Epithelial cell of prostate (primary cell): ENCODE measurements around the gene FBXO39.
"Not testable (repeated sequence)": the region's sequence is repeated elsewhere in the genome, so short reads cannot be mapped to it uniquely, and the experiment has no call there.

Experiments used
- DNase-seq: peaks from one replicate; pipeline ENCODE4 v3.0.0-alpha.2; 2011; ENCODE audit warnings: low read depth, low spot score
- H3K27ac ChIP-seq: fragments of 450-650 bp; 2 replicates; pipeline ENCODE4 v1.5.1; 2017; ENCODE audit warnings: mild to moderate bottlenecking

Gene FBXO39

DNA sequence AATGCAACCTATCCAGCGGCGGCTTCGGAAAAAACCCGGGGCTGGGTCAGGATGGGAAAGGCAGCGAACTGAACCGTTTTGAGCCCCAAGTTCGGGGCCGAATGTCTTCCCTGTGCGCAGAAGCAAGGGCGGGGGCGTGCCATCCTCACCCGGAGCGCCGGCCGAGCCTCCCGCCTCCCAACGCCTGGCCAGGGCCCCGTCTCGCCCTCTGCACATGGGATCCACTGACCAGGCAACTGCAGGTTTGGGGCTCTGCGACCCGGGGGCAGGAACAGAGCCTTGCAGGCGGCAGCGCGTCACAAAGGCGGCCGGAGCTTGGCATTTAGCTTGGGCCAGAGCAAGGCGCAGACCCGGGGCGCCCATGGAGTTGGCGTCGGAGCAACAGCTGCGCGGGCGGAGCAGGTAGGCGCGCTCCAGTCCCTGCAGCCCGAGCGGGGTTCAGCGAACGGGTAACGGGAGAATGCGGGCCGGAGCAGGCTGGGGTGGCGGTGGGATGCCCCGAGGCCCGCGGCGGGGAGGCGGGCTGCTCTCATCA lies at the start of gene FBXO39:
TSS of gene FBXO39 (plus strand) at position 345 of the 535 bp plus-strand sequence. CDS start 3,654 bp downstream, outside the sequence.
- DNase-seq = no peak
- H3K27ac ChIP-seq = no peak within 1 kb of the TSS

DNA sequence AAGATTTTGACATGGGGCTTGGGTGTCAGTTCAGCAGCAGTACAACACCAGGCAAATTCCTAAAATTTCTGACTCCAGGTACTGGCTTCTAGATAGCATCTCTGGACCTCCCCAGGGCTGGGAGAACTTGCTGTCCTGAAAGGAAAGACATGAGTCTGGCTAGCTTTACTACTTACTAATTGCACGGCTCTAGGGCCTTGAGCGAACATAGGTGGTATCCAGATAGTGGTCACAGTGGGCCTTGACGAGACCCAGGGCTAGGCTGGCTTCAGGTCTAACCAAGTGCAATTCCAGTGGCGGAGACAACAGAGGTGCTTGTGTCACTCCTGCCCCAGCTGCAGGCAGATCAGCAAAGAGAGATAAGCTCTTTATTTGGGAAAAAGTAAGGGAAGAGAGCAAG lies 46.5 kb upstream of the FBXO39 start:
- no peak for DNase-seq
- H3K27ac ChIP-seq = no peak overlapping the region

DNA sequence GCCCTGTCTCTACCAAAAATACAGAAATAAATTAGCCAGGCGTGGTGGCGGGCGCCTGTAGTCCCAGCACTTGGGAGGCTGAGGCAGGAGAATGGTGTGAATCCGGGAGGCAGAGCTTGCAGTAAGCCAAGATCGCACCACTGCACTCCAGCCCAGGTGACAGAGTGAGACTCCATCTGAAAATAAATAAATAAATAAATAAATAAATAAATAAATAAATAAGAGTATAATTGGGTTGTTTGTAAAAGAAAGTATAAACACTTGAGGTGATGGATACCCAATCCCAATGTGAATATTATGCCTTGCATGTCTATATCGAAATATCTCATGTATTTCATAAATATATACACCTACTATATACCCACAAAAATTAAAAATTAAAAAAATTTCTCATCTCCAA lies 29.4 kb upstream of the FBXO39 start:
- DNase-seq, H3K27ac ChIP-seq: not testable (repeated sequence)

DNA sequence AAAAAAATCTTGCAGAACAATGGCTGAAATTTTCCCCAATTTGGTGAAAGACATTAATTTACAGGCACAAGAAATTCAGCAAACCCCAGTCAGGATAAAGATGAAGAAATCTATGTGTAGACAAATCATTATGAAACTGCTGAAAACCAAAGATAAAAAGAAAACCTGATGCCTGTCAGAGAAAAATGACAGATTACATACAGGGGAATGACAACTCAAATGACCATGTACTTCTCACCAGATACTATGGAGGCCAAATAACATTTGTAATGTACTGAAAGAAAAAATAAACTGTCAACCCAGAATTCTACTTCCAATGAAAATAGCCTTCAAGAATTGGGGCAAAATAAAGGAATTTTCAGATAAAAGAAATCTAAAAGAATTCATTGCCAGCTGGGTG lies 27.4 kb upstream of the FBXO39 start:
- DNase-seq = no peak
- no peak overlapping the region for H3K27ac ChIP-seq

DNA sequence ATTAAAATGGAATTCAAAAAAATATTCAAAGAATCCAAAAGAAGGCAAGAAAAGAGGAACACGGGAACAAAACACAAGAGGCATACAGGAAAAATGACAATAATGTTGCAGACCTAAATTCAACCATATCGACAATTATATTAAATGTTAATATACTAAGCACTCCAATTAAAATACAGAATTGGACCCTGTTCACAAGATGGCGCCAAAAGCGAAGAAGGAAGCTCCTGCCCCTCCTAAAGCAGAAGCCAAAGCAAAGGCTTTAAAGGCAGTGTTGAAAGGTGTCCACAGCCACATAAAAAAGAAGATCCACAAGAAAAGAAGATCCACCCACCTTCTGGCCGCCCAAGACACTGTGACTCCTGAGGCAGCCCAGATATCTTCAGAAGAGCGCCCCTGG lies 26.5 kb upstream of the FBXO39 start:
- H3K27ac ChIP-seq = no peak overlapping the region
- no peak for DNase-seq

DNA sequence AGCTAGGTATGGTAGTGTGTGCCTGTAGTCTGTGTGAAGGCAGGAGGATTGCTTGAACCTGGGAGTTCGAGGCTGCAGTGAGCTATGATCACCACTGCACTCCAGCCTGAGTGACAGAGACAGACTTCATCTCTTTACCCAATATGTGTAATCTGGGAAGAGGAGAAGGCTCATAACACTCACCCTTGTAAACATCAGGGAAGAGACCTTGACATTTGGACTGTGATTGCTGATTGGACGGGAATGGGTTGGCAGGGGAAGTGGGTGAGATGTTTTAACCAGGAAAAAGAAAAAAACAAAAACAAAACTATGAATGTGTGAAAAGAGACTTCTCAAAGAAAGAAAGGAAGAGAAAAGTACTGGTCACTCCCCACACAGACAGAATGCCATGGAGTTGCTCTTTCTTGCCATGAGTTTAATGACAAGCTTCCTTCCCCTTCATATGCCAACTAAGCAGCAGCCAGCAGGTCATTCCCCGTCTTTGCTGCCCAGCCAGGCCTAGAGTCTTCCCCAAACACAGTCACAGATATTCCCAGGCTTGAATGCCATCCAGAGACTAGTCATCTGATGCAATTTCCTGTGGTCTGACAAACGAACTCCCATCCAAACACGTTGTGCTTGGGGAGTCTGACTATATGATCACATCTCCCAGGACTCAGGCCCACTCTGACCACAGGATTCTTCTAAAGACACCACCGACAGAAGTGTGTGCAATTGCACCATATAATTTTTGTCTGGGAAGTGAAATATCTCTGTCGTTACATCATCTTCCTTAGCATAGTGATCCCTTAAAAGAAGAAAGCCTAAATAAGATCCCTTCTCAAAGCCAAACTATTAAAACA lies 23.7 kb upstream of the FBXO39 start:
- H3K27ac ChIP-seq = peak overlapping the region; percentile 93
- peak; percentile 68 for DNase-seq

DNA sequence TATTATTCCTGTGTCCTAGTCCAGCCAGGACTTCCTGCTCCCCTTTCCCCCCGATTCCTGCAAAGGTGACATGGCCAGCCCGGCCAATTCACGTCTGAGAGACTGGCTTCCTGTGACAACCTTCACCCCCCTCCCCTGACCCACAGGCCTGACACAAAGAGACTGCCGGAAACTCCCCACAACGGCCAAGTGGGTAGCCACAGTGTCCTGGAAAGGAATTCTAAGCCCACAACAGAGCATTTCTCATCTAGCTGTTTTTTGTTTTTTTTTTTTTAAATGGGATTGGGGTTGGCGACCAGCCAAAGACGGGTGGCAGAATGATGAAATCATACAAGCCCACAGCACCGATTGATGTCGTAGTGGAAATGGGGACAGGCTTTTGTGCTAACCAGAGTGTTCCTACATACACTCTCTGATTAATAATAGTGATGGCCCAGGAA lies 23.0 kb upstream of the FBXO39 start:
- no peak for DNase-seq
- peak overlapping the region; percentile 93 for H3K27ac ChIP-seq

DNA sequence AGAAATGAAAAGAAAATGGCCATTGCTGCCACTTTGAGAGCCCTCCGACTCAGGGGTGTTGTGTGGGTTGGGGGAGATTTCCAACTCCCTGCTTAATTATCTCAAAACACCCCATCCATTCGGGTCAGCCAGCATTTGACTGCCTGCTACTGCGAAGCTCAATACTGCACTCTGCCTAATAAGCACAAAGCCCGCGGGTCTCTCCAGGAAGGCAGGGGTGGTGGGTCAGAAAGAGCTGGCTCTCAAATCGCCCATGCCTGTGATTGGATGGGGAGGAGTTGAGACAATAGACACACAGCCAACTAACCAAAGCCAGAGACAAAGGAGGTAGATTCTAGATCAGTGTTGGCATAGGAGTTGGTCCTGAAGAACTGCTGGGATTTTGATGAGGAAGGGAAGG lies 22.5 kb upstream of the FBXO39 start:
- H3K27ac ChIP-seq = peak overlapping the region; percentile 93

DNA sequence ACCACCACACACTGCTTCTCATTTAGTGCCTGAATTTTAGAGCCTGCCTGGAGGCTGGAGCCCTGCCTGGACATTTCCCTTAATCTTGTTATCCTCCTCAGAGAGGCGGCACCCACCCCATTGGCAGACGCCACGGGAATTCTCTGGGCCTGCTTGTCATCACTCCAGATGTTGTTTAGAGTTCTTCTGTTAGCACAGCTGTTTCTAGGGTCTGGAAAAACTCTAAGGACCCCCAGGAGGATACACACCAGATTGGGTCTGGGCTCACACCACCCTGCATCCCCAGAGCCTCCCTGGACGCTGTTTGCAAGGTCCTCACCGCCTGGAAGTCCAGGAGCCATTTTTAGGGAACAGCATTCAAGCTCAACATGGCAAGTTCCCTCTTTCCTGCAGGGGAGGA lies 20.7 kb upstream of the FBXO39 start:
- H3K27ac ChIP-seq = no peak overlapping the region
- DNase-seq = no peak

More for the DNA sequence above, 22.5 kb upstream of the FBXO39 start:
- no peak for DNase-seq

DNA sequence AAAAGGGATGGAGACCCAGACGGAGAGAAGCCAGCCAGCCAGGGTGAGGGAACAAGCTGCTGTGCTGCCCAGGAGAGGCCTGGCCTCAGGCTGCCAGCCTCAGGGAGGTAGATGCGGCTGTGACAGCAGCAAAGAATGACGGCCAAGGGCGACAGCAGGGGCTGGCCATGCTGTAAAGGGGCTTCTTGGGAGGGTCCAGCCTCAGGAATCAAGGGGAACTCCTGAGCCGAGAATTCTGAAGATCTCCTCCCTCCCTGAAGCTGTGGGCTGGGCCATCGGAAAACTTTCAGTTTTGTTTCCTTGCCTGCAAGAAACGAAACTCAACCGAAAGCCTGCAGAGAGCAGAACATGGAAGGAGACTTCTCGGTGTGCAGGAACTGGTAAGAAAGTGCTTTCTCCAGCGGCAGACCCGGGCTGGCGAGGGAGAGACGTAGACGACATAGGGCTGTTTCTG lies 20.3 kb upstream of the FBXO39 start, which contains the start of gene XAF1:
TSS of gene XAF1 (plus strand) at position 316 of the 454 bp plus-strand sequence. CDS start at position 349, 33 bp downstream.
- no peak within 1 kb of the TSS for H3K27ac ChIP-seq
- no peak for DNase-seq

DNA sequence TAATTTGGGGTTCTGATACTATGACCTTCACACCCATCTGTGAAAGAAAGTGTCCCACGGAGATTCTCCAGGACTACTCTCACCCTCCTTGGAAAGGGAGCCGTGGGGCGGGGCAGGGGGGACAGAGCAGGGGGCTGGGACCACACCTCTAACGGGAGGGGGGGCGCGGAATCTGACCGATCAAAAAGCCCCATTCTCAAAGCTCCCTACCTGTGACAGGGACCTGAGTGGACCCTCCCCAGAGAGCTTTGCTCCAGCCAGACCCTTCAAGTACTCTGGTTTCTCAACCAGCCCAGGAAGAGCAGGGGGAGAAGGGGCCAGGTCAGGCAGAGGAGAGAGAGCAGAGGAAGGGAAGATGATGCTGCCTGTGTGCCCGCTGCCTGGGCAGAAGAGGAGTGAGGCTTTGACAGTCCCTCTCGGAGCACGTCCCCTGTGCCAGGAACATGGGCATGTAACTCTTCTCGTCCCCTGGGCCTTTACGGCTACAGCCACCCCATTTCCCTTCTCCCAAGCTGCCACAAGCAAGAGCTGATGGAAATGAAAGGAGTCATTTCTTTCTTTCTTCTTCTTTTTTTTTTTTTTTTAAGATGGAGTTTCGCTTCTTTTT lies 19.5 kb upstream of the FBXO39 start:
- no peak overlapping the region for H3K27ac ChIP-seq
- DNase-seq = no peak

DNA sequence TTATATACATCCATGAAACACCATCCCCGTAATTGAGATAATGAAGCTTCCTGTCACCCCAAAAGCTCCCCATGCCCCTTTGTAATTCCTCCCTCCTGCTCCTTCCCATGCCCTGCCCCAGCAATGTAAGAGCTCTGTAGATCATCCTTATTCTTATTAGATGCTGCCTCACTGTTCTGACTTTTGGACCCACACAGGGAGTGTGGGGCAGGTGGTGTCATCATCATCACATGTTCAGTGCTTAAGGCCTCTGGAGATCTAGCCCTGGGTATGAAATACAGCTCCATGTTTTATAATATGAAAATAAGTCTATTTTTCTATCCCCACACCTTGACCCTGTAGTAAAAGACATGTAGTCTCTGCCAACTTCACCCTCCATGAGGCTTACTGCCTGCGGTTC lies 18.3 kb upstream of the FBXO39 start:
- no peak overlapping the region for H3K27ac ChIP-seq
- DNase-seq = no peak

DNA sequence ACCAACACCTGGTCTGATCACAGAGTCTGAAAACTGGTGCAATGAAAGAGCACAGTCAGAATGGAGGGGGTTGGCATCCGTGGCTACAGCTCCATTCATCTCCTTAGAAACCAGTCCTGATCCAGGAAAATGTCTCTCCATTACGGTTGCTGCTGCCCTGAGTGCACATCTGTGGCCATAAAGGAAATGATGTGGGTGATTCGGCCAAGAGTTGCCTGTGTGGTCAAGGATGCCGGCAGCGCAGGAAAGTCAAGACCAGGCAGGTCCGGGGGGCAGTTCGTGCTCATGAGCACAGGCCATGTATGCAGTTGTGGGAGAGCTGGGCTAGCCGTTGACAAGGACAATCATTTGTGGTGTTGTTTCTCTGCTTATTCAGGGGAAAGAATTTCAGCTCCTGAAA lies 14.2 kb upstream of the FBXO39 start:
- DNase-seq = no peak
- H3K27ac ChIP-seq = no peak overlapping the region

DNA sequence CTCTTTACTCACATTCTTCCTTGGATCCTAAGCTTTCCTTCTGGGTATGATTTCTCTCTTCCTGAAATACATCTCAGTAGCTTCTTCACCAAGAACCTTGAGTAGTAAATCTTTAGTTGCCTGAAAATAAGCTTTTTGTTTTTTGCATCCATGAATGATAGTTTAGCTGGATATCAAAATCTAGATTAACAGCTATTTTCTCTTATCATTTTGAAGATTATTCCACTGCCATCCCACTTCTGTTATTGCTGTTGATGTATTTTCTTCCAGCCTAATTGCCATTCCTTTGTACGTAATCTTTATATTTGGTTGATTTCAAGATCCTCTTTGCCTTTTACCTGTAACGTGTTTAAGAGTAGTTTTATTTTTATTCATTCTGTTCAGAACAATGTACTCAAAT lies 7.6 kb upstream of the FBXO39 start:
- no peak overlapping the region for H3K27ac ChIP-seq
- no peak for DNase-seq

DNA sequence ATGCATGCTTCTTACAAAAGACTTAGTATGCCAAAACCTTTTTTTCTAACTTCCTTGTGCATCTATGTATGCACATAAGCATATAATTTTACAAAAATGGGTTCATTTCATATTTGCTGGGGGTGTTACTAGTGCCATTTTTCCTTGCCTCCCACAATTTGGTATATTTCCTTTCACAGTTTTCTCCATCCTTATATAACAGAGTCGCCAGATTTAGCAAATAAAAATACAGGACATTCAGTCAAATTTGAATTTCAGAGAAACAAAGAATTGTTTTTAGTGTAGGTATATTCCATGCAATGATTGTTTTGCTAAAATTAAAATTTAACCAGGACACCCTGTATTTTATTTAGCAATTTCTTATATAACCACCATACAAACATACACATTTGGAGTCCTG lies 4.0 kb upstream of the FBXO39 start:
- H3K27ac ChIP-seq = no peak overlapping the region

DNA sequence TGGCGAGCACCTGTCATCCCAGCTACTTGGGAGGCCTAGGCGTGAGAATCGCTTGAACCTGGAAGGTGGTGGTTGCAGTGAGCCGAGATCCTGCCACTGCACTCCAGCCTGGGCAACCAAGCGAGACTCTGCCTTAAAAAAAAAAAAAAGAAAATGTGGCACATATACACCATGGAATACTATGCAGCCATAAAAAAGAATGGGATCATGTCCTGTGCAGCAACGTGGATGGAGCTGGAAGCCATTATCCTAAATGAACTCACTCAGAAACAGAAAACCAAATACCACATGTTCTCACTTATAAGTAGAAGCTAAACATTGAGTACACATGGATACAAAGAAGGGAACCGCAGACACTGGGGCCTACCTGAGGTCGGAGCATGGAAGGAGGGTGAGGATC lies 1.1 kb upstream of the FBXO39 start:
- DNase-seq, H3K27ac ChIP-seq: not testable (repeated sequence)

More for the DNA sequence above, 4.0 kb upstream of the FBXO39 start:
- DNase-seq = no peak

DNA sequence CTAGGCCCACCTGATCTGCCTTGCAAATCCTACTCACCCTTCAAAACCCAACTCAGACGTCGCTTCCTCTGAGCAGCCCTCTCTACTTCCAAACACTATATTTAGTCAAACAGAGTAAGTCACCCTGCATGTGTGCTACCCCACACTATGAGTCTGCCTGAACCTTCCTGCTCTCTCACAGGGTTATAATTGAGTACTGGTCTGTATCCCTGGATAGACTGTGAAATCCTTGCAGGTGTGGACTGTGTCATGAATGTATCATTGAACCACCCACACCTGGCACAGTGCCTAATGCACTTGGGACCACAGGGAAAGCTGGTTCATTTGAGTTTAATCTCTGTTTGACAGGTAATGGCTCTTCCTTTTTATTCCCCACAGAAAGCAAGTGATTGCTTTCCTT lies 3.4 kb downstream of the FBXO39 start:
- no peak overlapping the region for H3K27ac ChIP-seq
- no peak for DNase-seq

DNA sequence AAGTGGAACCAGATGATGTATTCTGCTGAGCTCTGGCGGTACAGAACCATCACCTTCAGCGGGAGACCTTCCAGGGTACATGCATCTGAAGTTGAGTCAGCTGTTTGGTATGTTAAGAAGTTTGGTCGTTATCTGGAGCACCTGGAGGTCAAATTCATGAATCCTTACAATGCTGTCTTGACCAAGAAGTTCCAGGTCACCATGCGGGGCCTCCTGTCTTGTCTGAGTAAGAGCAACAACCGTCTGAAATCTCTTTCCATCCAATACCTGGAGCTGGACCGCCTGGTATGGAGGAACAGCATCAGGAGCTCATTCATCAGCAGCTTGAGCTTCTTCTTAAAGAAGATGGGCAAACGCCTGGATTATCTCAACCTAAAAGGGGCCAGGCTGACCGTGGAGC lies 4.0 kb downstream of the FBXO39 start:
- H3K27ac ChIP-seq = no peak overlapping the region

DNA sequence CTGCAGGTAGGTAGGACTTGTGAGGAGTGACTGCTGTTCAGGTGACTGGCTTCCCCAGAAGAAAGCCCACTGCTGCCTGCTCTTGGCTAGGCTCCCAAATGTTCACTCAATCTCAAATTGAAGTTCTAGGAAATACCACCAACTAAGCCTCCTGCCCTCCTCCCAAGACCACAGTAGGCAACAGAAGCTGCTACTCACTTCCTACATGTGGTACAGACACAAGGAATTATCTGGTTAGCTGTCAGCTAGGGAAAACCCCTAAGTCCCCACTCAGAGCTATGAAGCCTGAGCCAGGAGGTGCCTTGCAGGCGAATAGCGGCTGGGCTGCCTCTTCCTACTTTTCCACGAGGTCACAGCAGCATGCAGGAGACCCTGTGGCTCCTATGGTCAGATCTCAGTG lies 4.9 kb downstream of the FBXO39 start:
- DNase-seq = no peak

More for the DNA sequence above, 4.0 kb downstream of the FBXO39 start:
- no peak for DNase-seq

DNA sequence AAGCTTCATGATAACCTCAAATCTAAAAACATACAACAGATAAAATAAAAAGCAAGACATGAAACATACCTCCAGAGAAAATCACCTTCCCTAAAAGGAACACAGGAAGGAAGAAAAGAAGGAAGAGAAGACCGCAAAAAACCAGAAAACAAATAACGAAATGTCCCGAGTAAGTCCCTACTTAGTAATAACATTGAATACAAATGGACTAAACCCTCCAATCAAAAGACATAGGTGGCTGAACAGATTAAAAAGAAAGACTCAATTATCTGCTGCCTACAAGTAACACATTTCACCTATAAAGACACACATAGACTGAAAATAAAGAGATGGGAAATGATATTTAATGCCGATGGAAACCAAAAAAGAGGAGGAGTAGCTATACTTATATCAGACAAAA lies 6.2 kb downstream of the FBXO39 start:
- no peak for DNase-seq
- no peak overlapping the region for H3K27ac ChIP-seq

More for the DNA sequence above, 4.9 kb downstream of the FBXO39 start:
- no peak overlapping the region for H3K27ac ChIP-seq

DNA sequence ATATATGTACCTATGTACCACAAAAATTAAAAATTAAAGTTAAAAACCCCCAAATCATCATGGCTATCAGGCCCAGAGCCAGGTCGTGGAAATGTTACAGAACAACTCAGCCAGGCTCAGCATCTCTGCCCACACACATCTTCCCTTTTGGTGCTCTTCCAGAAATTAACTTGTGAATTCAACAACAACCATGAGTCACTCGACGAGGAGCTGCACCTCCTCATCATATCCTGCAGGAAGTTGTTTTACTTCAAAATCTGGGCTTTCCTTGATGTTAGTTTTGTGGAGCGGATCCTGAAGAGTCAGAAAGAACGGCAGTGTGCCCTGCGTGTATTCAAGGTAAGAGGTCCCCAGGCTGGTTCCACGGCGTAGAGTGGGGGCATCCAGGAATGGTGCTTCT lies 10.6 kb downstream of the FBXO39 start:
- DNase-seq = peak; percentile 43
- H3K27ac ChIP-seq = peak overlapping the region; percentile 56
